Measurements from ENCODE around the gene GTPBP8. TPM values are rescaled to one million over a fixed set of nuclear protein-coding genes. Genes with fewer than 3 reads are reported as not detected.

GTPBP8 gene
- total and polyA plus RNA-seq, 3 donors from 2014 or later = 37.7 to 50.7 (median 39.3) TPM

DNA sequence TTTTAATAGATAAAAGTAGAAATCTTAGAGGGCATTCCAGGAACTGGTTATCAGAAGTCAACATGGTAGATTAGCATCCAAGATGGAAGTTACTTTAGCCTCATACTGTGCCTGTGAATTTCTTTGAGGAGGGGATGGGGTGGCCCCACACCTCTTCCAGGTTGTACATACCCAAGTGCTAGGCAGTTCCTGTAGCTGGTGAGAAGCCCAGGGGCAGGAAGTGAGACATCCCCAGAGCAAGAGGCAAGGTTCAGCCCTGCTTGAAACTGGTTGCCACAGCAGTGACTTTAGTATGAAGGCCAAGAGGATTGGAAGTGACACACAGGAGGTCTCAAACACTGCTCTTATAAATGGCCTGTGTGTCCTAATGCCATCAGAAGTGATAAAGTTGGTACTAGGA, 11.9 kb downstream of the GTPBP8 start:
- H3K27ac ChIP-seq = no peak overlapping the region
- H3K27me3 ChIP-seq = no peaks in the 10 kb centered on the region
- no peaks in the 10 kb centered on the region for H3K36me3 ChIP-seq (ENCODE audit: low read depth, missing control alignments)
- intact Hi-C loops (cut with DNase I; ENCODE audit: low total_unique reads) = no loop called here
- H3K4me3 ChIP-seq = no peak overlapping the region
- TF ChIP-seq, protein P1, sequence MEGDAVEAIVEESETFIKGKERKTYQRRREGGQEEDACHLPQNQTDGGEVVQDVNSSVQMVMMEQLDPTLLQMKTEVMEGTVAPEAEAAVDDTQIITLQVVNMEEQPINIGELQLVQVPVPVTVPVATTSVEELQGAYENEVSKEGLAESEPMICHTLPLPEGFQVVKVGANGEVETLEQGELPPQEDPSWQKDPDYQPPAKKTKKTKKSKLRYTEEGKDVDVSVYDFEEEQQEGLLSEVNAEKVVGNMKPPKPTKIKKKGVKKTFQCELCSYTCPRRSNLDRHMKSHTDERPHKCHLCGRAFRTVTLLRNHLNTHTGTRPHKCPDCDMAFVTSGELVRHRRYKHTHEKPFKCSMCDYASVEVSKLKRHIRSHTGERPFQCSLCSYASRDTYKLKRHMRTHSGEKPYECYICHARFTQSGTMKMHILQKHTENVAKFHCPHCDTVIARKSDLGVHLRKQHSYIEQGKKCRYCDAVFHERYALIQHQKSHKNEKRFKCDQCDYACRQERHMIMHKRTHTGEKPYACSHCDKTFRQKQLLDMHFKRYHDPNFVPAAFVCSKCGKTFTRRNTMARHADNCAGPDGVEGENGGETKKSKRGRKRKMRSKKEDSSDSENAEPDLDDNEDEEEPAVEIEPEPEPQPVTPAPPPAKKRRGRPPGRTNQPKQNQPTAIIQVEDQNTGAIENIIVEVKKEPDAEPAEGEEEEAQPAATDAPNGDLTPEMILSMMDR (IDR thresholded peaks at IDR 0.05) = no peak
- TF ChIP-seq POLR2A (IDR thresholded peaks at IDR 0.05) = no peak
- DNase-seq = no peak
- H3K4me1 ChIP-seq = no peaks in the 10 kb centered on the region
- no peaks in the 10 kb centered on the region for H3K9me3 ChIP-seq

DNA sequence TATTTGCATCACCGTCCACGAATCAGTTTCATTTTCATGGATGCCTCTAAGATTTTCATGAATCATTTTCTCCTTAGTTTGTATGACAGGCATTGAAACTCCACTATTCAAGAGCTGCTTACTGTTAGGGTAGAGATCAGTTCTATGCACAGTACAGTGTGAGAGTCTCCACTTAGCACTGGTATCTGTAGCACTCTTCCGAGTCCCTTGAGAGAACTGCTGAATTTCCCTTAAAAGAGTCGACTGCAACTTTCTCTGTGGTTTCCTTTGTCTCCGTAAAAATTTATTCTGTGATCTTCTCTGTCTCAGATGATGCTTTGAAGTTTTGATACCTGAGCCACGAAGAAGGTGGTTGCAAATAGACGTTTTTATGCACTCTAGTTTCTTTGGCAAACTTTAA, 14.8 kb downstream of the GTPBP8 start:
- intact Hi-C loops (cut with DNase I; ENCODE audit: low total_unique reads) = no loop called here
- no peak for TF ChIP-seq POLR2A (IDR thresholded peaks at IDR 0.05)
- TF ChIP-seq, protein P1 (IDR thresholded peaks at IDR 0.05) = no peak
- no peak for DNase-seq
- Histone ChIP-seq H3K36me3 (ENCODE audit: low read depth, missing control alignments) (no peaks in the 10 kb centered on the region), H3K4me1 (no peaks in the 10 kb centered on the region), H3K27me3 (no peaks in the 10 kb centered on the region), H3K27ac (no peak overlapping the region), H3K9me3 (no peaks in the 10 kb centered on the region), H3K4me3 (no peak overlapping the region)
- WGBS, 2 donors = 79 to 86% methylated on average over 7 of the region's 7 CpGs

DNA sequence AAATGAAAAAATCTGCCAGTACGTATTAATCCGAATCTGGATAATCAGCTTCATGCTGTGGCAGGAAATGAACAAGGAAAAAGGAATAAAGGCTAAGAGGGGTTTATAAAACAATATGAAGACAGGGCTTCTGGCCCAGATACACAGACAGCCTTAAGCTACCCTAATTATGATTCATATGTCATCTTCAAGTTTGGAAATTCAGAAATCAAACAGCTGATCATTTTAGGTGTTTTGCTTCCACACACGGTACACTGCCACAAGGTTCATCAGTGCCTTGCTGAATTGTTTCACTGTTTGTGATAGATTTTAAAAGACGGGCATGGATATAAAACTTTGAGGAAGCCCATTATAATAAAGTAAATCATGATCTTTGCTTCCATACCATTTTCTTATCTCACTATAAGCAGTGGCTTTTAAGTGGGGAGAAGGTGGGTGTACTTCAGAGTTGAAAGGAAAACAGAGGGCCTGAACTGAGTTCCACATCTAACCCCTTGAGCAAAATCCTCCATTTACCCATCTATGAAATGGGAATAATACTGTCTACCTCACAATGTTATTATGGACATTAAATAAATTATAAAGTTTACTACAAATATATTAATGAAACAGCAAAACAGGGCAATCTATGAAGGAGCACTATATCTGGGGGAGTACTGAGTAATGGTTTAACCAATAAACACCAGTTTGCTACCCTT, 15.7 kb downstream of the GTPBP8 start:
- no peaks in the 10 kb centered on the region for H3K27me3 ChIP-seq
- no peaks in the 10 kb centered on the region for H3K4me1 ChIP-seq
- 84 to 86% methylated on average over 4 of the region's 4 CpGs for WGBS, 2 donors
- intact Hi-C loops (cut with DNase I; ENCODE audit: low total_unique reads) = no loop called here
- no peaks in the 10 kb centered on the region for H3K36me3 ChIP-seq (ENCODE audit: low read depth, missing control alignments)
- no peak for TF ChIP-seq POLR2A (IDR thresholded peaks at IDR 0.05)
- TF ChIP-seq, protein P1 (IDR thresholded peaks at IDR 0.05) = no peak
- no peak for DNase-seq
- no peak overlapping the region for H3K4me3 ChIP-seq
- no peaks in the 10 kb centered on the region for H3K9me3 ChIP-seq
- H3K27ac ChIP-seq = no peak overlapping the region

DNA sequence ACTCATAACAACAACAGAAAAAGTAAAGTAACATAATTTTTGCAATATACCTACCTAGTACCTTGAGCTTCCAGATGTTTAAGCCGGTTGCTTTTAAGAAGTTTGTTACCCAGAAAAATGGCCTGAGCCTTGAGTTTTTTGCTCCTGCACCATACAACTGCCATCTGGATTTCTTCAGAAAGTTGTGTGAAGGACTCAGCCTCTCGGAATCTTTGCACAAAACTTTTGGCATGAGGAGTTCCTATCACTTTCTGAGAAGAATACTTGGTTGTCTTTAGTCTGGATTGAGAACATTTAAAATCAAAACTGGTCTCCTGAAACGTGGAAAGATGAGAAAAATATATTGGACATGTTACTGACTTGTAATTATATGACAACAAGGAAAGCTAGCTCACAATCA, 17.3 kb downstream of the GTPBP8 start:
- Histone ChIP-seq H3K9me3 (no peaks in the 10 kb centered on the region), H3K4me1 (no peaks in the 10 kb centered on the region), H3K27ac (no peak overlapping the region), H3K27me3 (no peaks in the 10 kb centered on the region), H3K4me3 (no peak overlapping the region), H3K36me3 (ENCODE audit: low read depth, missing control alignments) (no peaks in the 10 kb centered on the region)
- intact Hi-C loops (cut with DNase I; ENCODE audit: low total_unique reads) = no loop called here
- no peak for DNase-seq
- WGBS, 2 donors = 75 to 83% methylated on average over 3 of the region's 3 CpGs
- TF ChIP-seq POLR2A (IDR thresholded peaks at IDR 0.05) = no peak
- TF ChIP-seq, protein P1 (IDR thresholded peaks at IDR 0.05) = no peak

DNA sequence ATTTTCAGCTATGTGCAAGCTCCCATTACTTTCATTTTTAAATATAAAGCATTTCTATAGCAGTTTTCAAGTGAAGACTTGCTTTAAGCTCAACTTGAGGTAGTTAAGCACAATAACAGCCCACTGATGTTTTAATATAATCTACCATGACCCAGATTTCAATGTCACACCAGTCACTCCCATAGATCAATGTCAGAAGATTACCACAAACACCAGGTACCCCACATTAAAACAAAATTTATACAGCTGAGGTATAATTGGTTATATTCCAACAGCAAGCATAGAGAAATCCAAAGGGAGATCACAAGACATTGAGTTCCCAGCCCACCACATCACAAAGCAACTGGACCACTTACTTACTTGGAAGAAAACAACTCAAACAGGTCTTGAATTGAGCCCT, 22.8 kb downstream of the GTPBP8 start:
- Histone ChIP-seq H3K36me3 (ENCODE audit: low read depth, missing control alignments) (no peaks in the 10 kb centered on the region), H3K4me1 (no peaks in the 10 kb centered on the region), H3K27me3 (no peaks in the 10 kb centered on the region), H3K4me3 (no peak overlapping the region), H3K9me3 (no peaks in the 10 kb centered on the region), H3K27ac (no peak overlapping the region)
- intact Hi-C loops (cut with DNase I; ENCODE audit: low total_unique reads) = no loop called here
- TF ChIP-seq, protein P1 (IDR thresholded peaks at IDR 0.05) = no peak
- no peak for TF ChIP-seq POLR2A (IDR thresholded peaks at IDR 0.05)
- DNase-seq = no peak
